NCI-H748 treated with DMSO at 0.1 percent for 48 hours (cell line): ENCODE measurements around the gene SP5.
"Not testable (repeated sequence)": the region's sequence is repeated elsewhere in the genome, so short reads cannot be mapped to it uniquely, and the experiment has no call there.

Source experiments
- DNase-seq: peaks from one replicate; lab custom pipeline; 2025; lab: John Stamatoyannopoulos, UW

Gene SP5

GRCh38 chr2:170711196-170711773 is 3.9 kb upstream of the SP5 start:
- no peak for DNase-seq

GRCh38 chr2:170711774-170712652 is 3.1 kb upstream of the SP5 start:
- peak; percentile 58 for DNase-seq

- DNase-seq, result no peak
These were observed 2.2 kb upstream of the SP5 start for GRCh38 chr2:170712653-170713542.

- DNase-seq, result no peak
These were observed 1.4 kb upstream of the SP5 start for GRCh38 chr2:170713543-170714380.

- DNase-seq, result no peak
These were observed 616 bp upstream of the SP5 start for GRCh38 chr2:170714381-170715061.

- DNase-seq, result peak; percentile 27
These were observed 1.0 kb downstream of the SP5 start for GRCh38 chr2:170715932-170716777.

GRCh38 chr2:170716851-170717598 is 1.9 kb downstream of the SP5 start:
- peak; percentile 53 for DNase-seq

GRCh38 chr2:170717599-170717963 is 2.4 kb downstream of the SP5 start:
- no peak for DNase-seq

GRCh38 chr2:170717991-170718589 is 3.0 kb downstream of the SP5 start:
- no peak for DNase-seq

GRCh38 chr2:170719810-170720209 is 4.7 kb downstream of the SP5 start:
- DNase-seq, result no peak

GRCh38 chr2:170721678-170722077 is 6.5 kb downstream of the SP5 start:
- no peak for DNase-seq

- no peak for DNase-seq
These were observed 7.2 kb downstream of the SP5 start for GRCh38 chr2:170722301-170722700.

- no peak for DNase-seq
These were observed 8.4 kb downstream of the SP5 start for GRCh38 chr2:170723446-170723958.

GRCh38 chr2:170733798-170734600 is 18.9 kb downstream of the SP5 start:
- no peak for DNase-seq

- DNase-seq, result not testable (repeated sequence)
These were observed 19.5 kb downstream of the SP5 start for GRCh38 chr2:170734601-170735000.

GRCh38 chr2:170736628-170737027 is 21.5 kb downstream of the SP5 start:
- DNase-seq, result no peak

GRCh38 chr2:170737406-170737805 is 22.3 kb downstream of the SP5 start:
- DNase-seq, result no peak

GRCh38 chr2:170737821-170738220 is 22.7 kb downstream of the SP5 start:
- no peak for DNase-seq
